ENCODE data around the gene SLC43A2.

Gene SLC43A2

DNA sequence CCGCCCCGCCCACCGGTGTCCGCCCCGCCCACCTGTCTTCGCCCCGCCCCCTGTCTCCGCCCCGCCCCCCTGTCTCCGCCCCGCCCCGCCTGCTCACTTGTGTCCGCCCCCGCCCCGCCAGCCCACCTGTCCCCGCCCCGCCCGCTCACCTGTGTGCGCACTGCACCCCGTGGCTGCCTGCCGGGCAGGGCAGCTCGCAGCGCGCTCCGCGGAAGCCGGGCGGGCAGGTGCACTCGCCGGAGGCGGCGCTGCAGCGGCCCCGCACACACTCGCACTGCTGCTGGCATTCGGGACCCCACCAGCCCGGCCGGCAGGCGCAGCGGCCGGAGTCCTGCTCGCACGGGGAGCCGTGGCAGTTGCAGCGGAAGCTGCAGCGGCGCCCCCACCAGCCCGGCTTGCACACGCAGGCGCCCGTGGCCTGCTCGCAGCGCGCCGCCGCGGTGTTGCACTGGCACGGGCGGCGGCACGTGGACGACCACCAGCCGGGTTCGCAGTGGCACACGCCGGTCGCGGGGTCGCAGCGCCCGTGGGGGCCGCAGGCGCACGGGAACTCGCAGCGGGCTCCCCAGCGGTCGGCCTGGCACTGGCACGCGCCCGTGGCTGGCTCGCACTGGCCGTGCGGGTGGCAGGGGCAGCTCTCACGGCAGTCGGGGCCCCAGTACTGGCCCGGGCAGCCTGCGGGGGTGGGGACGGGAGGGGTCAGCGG lies 14.8 kb upstream of the SLC43A2 start:
- no peak for FAIRE-seq

DNA sequence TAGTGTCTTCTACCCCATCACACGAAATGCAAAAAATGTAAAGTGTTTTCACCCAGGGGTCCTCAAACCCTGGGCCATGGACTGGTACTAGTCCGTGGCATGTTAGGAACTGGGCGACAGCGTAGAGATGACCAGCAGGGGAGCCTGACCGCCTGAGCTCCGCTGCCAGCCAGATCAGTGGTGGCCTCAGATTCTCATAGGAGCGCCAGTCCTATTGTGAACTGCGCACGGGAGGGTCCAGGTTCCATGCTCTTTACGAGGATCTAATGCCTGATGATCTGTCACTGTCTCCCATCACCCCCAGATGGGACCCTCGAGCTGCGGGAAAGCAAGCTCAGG lies 12.4 kb upstream of the SLC43A2 start:
- no peak for FAIRE-seq

DNA sequence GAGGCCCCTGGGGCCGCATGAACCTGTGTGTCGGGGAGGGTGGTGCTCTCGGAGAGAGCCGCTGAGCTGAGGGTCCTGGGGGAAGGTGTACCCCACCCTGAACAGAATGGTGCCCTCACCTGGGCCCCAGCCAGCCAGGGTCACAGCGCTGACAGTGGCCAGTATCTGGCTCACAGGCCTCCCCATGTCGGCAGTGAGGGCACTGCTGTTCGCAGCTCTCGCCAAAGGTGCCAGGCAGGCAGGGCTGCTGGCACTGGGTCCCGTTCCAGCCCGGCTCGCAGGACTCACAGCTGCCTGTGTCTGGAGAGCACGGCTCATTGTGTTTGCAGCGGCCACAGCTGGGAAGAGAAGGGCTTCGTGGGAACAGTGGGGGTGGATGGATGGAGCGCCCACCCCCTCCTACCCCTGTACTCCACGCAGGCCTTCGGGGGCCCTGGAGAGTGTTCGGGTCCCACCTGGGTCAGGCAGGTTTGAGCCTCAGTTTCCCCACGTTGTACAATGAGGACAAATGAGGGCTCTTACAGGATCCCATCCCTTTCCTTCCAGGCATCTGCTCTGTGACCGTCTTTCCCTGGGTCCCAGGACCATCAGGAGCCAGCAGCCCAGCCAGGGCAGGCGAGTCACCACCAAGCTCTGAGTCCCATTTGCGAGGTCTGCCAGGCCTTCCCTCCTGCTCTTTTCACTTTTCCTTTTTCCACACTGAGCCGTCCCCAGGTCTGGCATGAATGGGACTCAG lies 11.9 kb upstream of the SLC43A2 start:
- FAIRE-seq = no peak

DNA sequence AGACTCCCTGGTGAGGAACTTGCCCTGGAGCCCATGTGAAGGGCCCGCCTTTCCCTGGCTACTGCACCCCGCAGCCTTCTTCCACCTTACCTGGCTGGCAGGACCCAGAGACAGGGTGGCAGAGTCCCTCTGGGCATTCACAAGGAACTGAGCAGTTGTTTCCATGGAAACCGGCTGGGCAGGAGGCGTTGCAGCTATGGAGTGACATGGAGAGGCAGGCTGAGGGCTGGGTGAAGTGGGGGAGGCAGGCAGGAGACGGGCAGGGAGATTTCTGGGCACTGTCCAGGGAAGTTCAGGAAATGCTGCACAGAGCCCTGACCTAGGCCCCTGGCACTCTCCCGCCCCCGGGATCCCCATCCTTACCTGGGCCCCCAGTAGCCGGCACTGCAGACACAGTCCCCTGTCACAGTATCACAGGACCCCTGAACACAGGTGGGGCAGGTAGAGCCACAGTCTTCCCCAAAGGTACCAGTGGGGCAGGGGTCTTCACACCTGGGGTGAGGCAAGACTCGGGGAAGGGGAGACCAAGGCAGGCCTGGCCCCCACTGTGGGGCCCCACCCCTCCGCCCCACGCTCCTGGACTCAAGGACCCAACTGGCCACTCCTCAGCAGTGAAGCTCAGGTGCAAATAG lies 11.0 kb upstream of the SLC43A2 start:
- FAIRE-seq = no peak

DNA sequence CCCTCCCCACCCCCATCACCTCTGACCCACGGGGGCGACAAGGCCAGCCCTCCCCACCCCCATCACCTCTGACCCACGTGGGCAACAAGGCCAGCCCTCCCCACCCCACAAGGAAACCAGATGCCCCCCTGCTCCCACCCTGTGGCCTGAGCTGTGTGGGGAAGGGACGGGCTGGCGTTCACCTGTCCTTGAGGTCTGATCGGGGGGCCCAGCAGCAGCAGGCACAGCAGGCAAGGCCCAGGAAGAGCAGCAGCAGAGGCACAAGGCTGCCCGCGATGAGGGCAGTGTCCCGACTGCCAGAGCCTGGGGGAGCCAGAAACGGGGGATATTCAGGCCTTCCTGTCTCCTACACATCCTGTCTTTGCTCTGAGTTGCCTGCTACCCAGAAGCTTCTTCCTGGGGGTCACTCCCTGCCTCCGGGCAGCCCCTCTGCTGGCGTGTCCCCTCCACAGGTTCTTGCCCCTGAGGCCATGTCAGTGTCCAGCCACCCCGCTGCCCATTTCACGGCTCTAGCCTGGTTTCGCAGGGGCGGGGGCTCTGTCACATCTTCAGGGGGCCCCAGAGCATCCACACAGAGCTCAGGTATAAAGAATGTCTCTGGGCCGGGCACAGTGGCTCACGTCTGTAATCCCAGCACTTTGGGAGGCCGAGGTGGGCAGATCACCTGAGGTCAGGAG lies 10.1 kb upstream of the SLC43A2 start:
- no peak for FAIRE-seq

DNA sequence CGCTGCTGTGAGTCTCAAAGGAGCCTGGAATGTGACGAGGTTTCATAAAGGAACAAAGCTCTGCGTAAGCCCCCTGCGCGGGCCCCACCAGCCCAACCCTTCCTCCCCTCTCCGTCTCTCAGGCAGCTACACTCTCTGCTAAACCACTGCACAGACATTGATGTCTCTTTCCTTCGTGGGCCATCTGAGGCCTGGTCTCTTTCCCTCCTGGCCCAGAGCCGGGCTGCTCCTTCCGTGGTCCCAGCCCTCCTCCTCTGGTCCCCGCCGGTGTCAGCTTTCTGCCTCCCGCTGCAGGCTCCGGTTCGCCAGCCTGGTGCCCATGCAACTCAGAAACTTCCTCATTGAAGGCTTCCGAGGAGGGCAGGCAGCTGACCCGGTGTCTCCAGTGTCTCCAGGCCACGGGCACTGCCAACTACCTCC lies 9.5 kb upstream of the SLC43A2 start:
- no peak for FAIRE-seq

DNA sequence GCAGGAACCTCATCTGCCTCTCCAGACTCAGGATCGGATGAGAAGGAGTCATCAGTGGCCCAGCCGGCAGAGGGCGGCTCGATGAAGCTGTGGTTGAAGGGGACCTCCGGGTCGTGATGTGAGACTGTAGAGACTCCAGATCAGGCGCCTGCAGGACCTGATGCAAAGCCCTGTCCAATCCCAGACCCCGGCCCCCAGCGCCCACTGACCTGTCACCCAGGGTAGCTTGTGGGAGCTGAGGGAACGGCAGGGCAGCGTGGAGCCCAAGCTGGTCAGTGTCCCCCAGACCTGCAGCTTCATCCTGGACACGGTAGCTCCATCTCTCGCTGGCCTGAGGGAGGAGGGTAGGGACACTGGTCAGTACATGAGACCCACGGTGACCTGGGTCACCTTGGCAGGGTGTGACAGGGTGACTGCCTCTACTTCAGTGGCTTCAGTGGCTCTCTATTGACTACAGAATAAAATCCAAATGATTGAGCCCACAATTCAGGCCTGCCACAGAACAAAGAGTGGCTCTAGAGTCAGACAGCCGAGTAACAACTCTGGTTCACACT lies 8.2 kb upstream of the SLC43A2 start:
- FAIRE-seq = no peak

DNA sequence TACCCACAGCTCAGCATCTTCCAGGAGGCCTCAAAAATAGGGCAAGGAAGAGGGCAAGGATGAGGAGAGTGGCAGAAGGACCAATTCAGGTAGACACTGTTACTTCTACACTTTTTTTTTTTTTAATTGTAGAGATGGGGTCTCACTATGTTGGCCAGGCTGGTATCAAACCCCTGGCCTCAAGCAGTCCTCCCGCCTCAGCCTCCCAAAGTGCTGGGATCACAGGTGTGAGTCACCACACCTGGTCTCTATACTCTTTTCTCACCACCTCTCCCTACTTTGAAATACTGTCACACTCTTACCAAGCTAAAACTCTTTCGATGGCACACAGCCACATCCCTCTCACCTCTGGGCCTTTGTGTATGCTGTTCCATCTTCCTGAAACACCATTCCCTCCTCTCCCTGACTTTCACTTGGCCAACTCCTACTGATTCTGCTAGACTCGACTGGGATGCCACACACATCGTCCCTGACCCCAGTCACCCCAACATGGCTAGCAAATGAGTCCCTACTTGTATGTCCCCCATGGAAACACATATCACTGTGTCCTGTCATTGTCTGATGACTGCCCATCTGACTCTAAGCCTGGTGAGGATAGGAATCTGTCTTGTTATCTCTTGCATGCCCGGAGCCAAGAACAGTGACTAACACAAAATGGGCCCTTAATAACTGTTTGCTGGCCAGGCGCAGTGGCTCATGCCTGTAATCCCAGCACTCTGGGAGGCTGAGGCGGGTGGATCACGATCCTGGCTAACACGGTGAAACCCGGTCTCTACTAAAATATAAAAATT lies 7.2 kb upstream of the SLC43A2 start:
- no peak for FAIRE-seq

DNA sequence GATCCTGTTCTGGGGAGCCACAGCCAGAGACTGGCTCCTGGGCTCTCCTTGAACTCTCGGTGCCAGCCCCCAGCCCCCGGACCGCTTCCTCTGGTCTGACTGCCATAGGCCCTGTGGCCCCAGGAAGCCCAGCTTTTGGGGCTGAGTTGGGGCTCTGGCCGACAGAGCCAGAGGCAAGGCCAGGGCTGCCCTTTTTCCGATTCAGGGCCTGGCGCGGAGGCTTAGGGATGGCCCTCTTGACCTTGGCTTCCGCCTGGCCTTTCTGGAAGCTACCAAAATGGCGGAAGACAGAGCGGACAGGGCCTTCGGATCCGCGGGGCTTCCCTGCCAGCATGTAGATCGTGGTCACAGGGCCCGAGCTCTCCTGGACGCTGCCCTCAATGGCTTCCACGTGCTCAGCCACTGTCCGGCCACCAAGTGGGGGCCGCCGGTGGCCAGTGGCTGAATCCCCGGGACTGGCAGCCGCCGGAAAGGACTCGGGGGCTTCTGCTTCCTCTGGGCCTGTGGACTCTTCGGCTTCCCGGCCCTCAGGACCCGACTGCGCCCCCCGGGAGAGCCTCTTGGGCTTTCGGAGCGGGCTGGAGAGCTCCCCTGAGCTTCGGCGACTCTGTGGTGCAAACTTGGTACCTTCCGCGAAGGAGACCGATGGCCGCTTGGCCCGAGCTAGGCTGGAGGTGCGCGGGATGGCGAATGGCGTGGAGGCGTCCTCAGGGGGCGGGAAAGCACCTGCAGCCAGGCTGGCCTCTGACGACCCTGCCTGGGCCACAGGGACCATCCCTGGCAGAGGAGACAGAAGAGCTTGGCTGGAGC lies 6.4 kb upstream of the SLC43A2 start:
- no peak for FAIRE-seq

DNA sequence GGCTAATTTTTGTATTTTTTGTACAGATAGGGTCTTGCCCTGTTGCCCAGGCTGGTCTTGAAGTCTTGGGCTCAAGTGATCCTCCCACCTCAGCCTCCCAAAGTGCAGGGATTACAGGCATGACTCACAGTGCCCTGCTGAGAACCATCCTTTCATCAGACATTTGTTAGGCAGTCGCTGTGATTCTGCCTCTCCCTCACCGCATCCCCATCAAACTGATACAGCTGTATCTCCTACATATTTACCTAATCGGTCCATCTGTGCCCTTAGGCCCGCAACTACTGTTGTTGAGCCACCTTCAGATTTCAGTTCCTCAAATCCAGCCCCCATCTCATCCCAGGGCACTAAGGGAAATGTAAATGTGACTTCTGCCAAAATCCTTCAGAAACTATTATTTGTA lies 2.0 kb upstream of the SLC43A2 start:
- FAIRE-seq = no peak

DNA sequence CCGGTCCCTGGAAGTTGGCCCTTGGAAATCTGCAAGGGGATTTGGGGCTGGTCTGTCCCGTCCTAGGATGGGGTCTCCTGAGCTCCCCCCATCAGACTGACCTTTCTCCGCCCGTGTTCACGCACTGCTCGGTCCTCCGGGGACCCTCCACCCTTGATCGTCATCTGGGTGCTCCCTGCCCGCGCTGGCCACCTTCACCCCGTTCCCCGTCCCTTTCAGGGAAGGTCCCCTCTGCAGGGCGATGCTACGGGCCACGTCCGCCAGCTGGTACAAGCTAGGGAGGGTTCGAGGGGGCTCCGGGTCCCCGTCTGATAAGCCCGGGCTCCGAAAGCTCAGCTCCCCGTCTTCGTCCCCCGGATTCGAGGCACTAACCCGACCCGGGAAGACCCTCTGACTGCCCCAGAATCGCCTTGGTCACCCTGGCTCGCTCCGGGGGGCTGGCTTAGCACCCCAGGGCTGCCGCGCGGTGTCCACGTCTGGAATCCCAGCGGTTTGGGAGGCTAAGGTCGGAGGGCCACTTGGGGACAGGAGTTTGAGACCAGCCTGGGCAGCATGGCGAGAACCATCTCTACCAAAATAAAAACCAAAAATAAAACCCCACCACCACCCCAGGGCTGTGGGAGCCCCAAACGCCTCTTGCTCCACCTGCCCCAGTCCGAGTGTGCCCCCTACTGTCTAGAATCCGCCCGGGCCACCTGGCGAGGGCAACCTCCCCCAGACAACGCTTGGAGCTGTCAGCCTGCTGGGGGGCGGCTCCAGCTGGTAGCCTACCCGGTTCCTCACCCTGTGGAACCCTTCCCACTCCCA lies 1.1 kb upstream of the SLC43A2 start:
- FAIRE-seq = no peak

DNA sequence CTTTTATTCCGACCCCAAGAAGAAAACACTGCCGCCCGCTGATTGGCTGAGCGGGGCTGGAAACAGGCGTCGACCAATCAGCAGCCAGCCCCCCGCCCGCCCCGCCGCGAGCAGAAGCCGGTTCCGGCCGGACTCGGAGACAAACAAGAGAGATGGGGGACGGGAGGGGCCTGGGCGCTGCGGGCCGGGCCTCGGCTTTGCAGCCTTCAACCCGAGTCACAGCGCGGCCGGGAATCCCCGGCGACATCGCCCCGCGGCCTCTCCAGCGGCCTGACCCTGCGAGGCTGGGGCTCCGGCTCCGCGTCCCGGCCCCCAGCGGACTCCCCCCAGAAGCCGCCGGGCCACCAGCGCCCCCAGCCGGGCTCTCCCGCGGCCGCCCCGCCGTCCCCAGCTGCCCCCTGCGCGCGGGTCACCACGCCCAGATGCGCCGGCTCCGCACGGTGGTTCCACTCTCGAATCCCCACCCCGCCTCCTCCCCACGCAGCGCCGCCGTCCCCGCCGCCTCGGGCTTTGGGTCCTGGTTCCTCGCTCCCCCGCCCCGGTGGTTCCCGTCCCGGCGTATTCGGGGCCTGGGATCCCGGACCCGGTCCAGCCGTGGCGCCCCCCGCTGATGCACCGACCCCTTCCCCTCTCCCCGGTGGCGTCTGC lies 346 bp upstream of the SLC43A2 start:
- peak; percentile 94 for FAIRE-seq

DNA sequence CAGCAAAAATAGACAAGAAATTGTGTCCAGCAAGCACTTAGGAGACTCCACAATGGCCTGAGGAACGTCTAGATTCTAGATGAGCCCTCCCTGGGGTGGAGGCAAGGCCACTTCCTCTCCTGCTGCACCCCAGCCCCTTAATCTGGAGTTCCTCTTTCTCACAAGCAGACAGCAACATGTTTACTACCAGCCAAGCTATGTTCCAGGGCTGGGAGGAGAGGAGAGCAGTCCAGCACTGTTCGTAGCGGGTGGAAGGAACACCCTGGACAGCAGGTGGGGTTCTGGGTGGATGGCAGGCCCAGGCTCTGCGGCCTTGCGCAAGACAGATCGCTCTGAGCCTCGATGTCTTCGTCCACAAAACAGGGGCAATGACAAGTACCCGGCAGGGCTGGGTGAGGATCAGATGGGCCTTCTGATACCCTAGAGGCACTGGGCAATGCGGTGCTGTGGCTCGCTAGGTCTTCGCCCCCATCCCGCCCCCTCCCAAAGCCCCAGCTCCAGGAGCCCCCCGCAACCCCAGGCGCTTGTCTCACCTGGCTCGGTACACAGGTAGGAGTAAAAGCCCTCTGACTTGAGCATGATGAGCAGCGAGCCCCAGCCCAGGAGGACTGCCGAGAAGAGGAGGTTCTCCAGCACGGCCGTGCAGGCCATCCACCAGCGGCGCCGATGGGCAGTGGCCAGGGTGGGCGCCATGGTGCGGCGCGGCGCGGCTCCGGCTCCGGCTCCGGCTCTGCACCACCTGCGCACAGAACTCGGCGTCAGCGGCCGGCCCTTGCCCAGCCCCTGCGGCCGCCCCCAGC lies 1.3 kb downstream of the SLC43A2 start:
- no peak for FAIRE-seq

DNA sequence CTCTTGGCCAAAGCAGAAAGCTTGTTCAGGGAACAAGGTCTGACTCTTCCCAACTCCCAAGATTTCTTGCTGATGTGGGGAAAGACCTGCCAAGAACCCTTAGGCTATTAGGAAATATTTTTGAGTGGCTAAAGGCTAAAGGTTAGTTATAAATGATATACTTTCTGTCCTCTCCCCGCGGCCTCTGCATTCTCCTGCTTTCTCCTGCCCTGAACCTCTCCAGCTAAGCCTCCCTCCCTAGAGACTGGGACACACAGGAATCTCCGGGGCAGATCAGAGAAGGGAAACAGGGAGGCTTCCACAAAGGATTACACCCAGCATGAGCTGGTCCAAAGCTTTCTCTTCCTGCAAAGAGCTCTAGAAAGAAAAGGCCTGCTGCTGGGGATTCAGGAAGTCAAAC lies 2.3 kb downstream of the SLC43A2 start:
- no peak for FAIRE-seq

DNA sequence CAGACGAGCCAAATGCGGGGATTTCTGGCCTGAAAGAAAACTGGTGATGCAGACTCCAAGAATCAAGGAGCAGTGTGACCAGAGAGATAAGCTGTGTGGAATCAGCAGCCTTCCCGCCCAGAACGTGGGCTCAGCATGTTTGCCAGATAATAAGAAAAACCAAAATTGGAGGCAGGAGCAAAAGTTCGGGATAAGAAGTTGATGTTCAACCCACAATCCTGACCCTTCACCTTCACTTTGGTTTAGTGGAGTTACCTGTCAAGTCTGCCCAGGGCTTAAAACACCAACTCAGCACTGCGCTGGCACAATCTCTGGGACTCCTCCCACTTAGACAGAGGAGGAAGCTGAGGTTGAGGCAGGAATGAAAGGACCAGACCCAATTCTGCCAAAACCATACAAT lies 3.1 kb downstream of the SLC43A2 start:
- FAIRE-seq = no peak

DNA sequence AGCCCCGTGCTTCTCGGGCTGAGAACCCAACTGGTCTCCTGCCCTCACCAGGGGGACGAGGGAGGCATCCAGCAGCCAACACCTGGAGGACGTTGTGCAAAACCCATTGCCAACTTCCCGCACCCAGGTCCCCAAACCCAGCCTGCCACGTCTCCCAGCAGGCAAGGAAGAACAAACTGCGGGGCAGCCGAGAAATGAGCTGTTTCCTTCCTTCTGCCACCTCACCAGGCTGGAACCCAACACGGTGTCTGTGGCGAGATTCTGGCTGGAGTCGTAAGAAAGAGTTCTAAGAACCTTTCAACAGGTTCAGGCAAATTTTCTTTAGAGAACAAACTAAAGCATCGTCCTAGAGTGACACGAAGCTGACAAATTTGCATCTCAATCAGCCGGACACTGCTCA lies 3.6 kb downstream of the SLC43A2 start:
- FAIRE-seq = no peak

DNA sequence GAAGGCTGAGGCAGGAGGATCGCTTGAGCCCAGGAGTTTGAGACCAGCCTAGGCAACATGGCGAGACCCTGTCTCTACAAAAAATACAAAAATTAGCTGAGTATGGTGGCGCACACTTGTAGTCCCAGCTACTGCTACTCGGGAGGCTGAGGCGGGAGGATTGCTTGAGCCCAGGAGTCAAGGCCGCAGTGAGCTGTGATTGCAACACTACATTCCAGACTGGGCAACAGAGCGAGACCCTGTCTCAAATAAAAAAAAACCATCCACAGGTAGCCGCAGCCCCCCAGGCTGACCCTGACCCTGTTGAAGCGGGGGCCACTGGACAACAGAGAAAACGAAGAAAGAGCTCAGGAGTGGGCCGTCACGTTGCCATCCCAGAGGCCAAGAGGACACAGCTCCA lies 4.0 kb downstream of the SLC43A2 start:
- no peak for FAIRE-seq

DNA sequence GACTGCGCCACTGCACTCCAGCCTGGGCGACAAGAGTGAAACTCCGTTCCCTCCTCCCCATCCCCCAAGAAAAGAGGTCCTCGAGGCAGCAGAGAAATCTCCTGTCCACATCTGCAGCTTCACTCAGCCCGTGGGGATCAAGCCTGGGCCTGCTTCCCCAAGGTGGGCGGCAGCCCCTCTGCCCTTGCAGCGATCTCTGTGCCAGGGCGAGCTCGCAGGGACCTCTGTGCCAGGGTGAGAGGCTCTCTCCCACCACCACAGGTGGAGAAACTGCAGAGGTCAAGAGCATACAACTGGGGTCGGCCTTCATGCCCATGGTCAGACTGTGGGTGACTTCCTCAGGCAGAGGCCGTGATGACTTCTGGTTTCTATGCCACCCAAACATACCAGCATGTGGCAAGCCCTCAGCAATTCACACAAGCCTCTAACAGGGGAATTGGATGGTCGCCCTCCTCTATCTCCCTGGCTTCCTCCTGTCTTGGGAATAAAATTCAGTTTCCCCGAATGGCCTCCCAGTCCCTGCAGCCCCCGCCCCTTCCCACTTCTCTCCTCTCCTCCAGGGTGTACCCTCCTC lies 5.5 kb downstream of the SLC43A2 start:
- no peak for FAIRE-seq
